ENCODE results near the gene EIF4E3. TPM values are rescaled to one million over a fixed set of nuclear protein-coding genes. Genes with fewer than 3 reads are reported as not detected.

The EIF4E3 gene
- total RNA-seq, 1 donor, result 2.9 TPM

DNA sequence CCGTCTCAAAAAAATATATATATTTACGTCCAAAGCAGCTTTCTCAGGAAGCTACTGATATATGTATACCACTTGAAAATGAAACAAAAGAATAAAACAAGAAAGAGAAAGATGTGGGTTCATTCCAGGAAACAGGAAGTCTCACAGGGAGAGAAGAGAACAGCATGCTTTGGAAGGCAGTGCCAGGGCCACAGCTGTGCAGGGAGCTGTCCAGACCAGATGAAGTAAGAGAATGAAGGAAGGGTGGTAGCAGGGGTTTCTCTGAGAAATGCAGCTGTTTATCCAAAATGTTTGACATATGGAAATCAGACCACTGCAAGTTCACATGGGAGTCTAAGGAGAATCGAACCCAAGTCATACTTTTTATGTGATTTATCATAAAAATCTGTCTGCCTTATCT lies 19.5 kb upstream of the EIF4E3 start:
- Histone ChIP-seq H3K27ac (ENCODE audit: low read depth, low read length) (no peak overlapping the region), H3K4me3 (ENCODE audit: insufficient read depth, low read length) (no peak overlapping the region), H3K9me3 (ENCODE audit: low read depth, low read length) (peaks cover 2% of the 10 kb centered on the region), H3K4me1 (ENCODE audit: insufficient read depth, low read length) (no peaks in the 10 kb centered on the region), H3K27me3 (ENCODE audit: insufficient read depth, low read length) (no peaks in the 10 kb centered on the region), H3K79me2 (ENCODE audit: insufficient read depth, low read length) (no peaks in the 10 kb centered on the region), H2AFZ (ENCODE audit: low read length) (no peak overlapping the region), H3K4me2 (ENCODE audit: insufficient read depth, low read length) (no peak overlapping the region), H3K36me3 (ENCODE audit: insufficient read depth, low read length) (no peaks in the 10 kb centered on the region), H4K20me1 (ENCODE audit: insufficient read depth, low read length) (no peaks in the 10 kb centered on the region)
- TF ChIP-seq, protein P1, sequence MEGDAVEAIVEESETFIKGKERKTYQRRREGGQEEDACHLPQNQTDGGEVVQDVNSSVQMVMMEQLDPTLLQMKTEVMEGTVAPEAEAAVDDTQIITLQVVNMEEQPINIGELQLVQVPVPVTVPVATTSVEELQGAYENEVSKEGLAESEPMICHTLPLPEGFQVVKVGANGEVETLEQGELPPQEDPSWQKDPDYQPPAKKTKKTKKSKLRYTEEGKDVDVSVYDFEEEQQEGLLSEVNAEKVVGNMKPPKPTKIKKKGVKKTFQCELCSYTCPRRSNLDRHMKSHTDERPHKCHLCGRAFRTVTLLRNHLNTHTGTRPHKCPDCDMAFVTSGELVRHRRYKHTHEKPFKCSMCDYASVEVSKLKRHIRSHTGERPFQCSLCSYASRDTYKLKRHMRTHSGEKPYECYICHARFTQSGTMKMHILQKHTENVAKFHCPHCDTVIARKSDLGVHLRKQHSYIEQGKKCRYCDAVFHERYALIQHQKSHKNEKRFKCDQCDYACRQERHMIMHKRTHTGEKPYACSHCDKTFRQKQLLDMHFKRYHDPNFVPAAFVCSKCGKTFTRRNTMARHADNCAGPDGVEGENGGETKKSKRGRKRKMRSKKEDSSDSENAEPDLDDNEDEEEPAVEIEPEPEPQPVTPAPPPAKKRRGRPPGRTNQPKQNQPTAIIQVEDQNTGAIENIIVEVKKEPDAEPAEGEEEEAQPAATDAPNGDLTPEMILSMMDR (IDR thresholded peaks at IDR 0.05; ENCODE audit: extremely low read depth, low read depth, low read length), result no peak
- DNase-seq (ENCODE audit: insufficient read length, low spot score, missing footprints), result no peak

DNA sequence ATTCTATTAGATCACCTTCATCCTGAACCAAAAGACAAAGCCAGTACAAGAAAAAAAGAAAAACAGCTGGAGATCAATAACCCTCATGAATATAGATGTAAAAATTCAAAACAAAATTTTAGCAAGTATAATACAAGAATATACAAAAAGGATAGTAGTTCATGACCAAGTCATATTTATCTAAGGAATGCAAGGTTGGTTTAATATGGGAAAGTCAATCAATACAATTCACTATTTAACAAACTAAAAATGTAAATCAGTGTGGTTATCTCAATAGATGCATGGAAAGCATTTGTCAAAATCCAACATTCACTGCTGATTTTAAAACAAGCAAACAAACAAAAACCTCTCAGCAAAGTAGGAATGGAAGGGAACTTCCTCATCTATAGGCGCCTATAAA lies 17.4 kb upstream of the EIF4E3 start:
- Histone ChIP-seq H3K36me3 (ENCODE audit: insufficient read depth, low read length) (no peaks in the 10 kb centered on the region), H3K79me2 (ENCODE audit: insufficient read depth, low read length) (no peaks in the 10 kb centered on the region), H2AFZ (ENCODE audit: low read length) (no peak overlapping the region), H3K9me3 (ENCODE audit: low read depth, low read length) (peaks cover 2% of the 10 kb centered on the region), H4K20me1 (ENCODE audit: insufficient read depth, low read length) (no peaks in the 10 kb centered on the region), H3K27ac (ENCODE audit: low read depth, low read length) (no peak overlapping the region), H3K27me3 (ENCODE audit: insufficient read depth, low read length) (peaks cover 4% of the 10 kb centered on the region), H3K4me3 (ENCODE audit: insufficient read depth, low read length) (no peak overlapping the region), H3K4me1 (ENCODE audit: insufficient read depth, low read length) (no peaks in the 10 kb centered on the region), H3K4me2 (ENCODE audit: insufficient read depth, low read length) (no peak overlapping the region)
- TF ChIP-seq, protein P1 (IDR thresholded peaks at IDR 0.05; ENCODE audit: extremely low read depth, low read depth, low read length), result no peak
- DNase-seq (ENCODE audit: insufficient read length, low spot score, missing footprints), result no peak

DNA sequence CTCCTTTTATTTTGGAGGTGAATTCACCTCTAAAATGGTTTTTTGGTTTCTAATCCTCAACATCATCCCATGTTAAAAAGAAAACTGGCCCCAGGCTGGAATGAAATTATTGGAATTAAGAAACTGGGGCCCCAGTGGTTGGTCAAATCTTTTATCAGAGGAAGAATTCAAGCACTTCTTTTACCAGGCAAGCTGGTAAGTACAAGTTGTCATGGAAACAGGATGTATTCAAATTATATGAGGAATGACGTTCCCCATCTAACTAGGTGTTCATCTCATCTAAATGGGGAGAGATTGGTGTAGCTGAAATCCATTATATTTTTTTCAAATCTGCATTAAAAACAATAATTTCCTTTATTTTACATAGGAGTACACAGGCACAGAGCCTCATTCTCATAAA lies 9.7 kb upstream of the EIF4E3 start:
- H3K4me3 ChIP-seq (ENCODE audit: insufficient read depth, low read length), result no peak overlapping the region
- H3K27me3 ChIP-seq (ENCODE audit: insufficient read depth, low read length), result peaks cover 4% of the 10 kb centered on the region
- DNase-seq (ENCODE audit: insufficient read length, low spot score, missing footprints), result no peak
- H3K9me3 ChIP-seq (ENCODE audit: low read depth, low read length), result no peaks in the 10 kb centered on the region
- H2AFZ ChIP-seq (ENCODE audit: low read length), result no peak overlapping the region
- no peak overlapping the region for H3K4me2 ChIP-seq (ENCODE audit: insufficient read depth, low read length)
- H3K36me3 ChIP-seq (ENCODE audit: insufficient read depth, low read length), result no peaks in the 10 kb centered on the region
- H3K79me2 ChIP-seq (ENCODE audit: insufficient read depth, low read length), result no peaks in the 10 kb centered on the region
- H3K4me1 ChIP-seq (ENCODE audit: insufficient read depth, low read length), result no peaks in the 10 kb centered on the region
- TF ChIP-seq, protein P1 (IDR thresholded peaks at IDR 0.05; ENCODE audit: extremely low read depth, low read depth, low read length), result no peak
- H3K27ac ChIP-seq (ENCODE audit: low read depth, low read length), result no peak overlapping the region
- H4K20me1 ChIP-seq (ENCODE audit: insufficient read depth, low read length), result no peaks in the 10 kb centered on the region

DNA sequence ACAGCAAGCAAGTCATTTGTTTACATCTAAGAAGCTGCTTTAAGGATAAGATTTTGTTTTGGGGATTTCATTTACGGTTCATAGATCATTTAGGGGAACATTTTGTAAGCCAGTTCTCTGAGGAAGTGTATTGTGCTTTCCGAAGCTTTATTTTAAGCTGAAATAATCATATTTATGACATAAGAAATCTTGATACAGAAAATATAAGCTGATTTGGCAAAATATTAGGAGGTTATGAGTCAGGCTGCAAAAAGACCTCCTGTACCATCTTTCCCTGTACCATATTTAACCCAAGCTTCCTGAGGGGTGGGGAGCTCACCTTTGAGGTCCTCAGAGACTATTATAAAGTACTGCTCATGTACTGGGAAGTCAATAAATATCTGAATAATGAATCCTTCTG lies 8.1 kb upstream of the EIF4E3 start:
- Histone ChIP-seq H4K20me1 (ENCODE audit: insufficient read depth, low read length) (no peaks in the 10 kb centered on the region), H3K79me2 (ENCODE audit: insufficient read depth, low read length) (no peaks in the 10 kb centered on the region), H3K9me3 (ENCODE audit: low read depth, low read length) (no peaks in the 10 kb centered on the region), H3K27me3 (ENCODE audit: insufficient read depth, low read length) (peaks cover 4% of the 10 kb centered on the region), H3K4me2 (ENCODE audit: insufficient read depth, low read length) (no peak overlapping the region), H3K4me3 (ENCODE audit: insufficient read depth, low read length) (no peak overlapping the region), H2AFZ (ENCODE audit: low read length) (no peak overlapping the region), H3K27ac (ENCODE audit: low read depth, low read length) (no peak overlapping the region), H3K4me1 (ENCODE audit: insufficient read depth, low read length) (no peaks in the 10 kb centered on the region), H3K36me3 (ENCODE audit: insufficient read depth, low read length) (no peaks in the 10 kb centered on the region)
- DNase-seq (ENCODE audit: insufficient read length, low spot score, missing footprints), result no peak
- TF ChIP-seq, protein P1 (IDR thresholded peaks at IDR 0.05; ENCODE audit: extremely low read depth, low read depth, low read length), result no peak
